GM18861 (cell line): Measurements from ENCODE around the gene PLEKHH2.
"Not testable (repeated sequence)": the region's sequence is repeated elsewhere in the genome, so short reads cannot be mapped to it uniquely, and the experiment has no call there.

ENCODE experiments used
- ATAC-seq: cut with Tn5 transposase; IDR thresholded peaks from one replicate; pipeline ENCODE4 v1.9.1; 2021; ENCODE audit not compliant: unreplicated experiment

Gene PLEKHH2

DNA sequence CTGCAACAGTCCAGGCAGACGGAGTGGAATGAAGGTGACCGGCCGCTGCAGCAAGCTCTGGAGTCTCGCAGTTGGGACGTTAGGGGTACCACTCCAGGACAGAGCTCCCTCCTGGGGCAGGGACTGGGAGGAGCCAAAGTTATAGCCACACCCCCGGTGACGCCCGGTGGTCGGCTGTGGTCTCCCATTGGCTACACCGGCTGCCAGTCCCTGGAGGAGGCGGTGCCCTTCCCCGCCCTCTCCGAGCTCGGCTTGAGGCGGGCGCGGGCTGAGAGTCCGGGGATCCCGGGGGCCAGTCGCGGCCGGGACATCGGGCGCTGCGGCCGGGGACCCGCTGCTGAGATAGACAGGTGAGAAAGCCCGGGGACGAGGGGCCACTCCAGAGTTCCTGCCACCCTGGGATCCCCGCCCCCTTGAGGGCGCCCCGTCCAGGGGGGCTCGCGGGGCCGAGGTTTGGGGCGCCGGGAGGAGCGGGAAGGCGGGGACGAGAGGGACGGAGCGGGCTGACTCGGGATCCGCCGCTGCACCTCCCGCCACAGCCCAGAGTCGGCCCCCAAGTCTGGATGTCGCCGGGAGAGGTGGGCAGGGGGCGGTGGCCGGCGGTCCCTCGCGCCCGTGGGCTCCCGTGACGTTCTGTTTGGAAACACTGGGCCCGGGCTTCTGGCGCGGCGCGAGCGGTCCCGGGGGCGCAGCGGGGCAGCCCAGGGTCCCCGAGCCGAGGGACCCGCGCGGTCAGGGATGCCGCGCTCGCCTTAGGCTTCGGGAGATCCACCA is at the start of gene PLEKHH2:
Gene PLEKHH2 (plus strand): TSS at position 231 of the 774 bp plus-strand sequence. CDS start 7,414 bp downstream, outside the sequence.
- peak; percentile 99 for ATAC-seq

DNA sequence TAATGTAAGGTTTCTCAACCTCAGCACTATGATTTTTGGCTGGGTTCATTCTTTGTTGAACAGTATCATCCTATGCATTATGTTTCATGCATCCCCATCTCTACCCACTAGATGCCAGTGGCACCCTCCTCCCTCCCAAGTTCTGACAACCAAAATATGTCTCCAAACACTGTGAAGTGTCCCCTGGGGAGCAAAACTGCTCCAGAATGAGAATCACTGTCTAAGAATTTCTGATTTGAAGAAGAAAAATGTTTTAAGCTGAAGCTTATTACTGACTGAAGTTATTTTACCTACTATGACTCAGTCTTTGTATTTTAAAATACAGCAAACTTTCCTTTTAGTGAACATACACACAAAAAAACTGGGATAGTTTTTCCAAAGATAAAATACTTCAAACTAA is 44.6 kb upstream of the PLEKHH2 start:
- no peak for ATAC-seq

GRCh38 chr2:43593254-43593653 is 43.8 kb upstream of the PLEKHH2 start:
- ATAC-seq = no peak

DNA sequence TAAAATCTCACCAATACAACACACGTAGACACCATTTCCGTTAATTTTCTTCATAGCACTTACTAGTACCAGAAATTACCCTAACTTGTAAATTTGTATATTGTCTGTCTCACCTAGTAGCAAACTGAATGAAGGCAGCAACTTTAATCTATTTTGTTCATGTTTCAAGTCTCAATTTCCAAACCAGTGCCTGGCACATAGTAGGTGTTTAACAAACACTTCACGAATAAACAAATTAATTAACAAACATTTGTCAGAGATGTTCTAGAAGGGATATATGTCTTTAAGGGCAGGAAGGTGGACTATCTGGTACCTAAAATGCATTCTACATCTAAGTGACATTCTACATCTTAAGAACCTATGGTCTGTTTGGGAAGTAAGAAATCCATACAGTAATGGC is 42.2 kb upstream of the PLEKHH2 start:
- ATAC-seq = no peak

- peak; percentile 93 for ATAC-seq
Observed at GRCh38 chr2:43595603-43596412, 41.3 kb upstream of the PLEKHH2 start, which contains the start of gene THADA. THADA (minus strand) TSS chr2:43596038; CDS start chr2:43592392, 3,646 bp downstream.

DNA sequence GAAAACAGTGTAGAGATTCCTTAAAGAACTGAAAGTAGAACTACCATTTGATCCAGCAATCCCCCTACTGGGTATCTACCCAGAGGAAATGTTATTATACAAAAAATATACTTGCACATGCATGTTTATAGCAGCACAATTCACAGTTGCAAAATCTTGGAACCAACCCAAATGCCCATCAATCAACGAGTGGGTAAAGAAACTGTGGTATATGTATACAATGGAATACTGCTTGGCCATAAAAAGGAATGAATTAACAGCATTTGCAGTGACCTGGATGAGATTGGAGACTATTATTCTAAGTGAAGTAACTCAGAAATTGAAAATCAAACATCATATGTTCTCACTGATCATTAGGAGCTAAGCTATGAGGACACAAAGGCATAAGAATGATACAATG is 36.5 kb upstream of the PLEKHH2 start:
- ATAC-seq = not testable (repeated sequence)

GRCh38 chr2:43604674-43605073 is 32.4 kb upstream of the PLEKHH2 start:
- ATAC-seq = no peak

DNA sequence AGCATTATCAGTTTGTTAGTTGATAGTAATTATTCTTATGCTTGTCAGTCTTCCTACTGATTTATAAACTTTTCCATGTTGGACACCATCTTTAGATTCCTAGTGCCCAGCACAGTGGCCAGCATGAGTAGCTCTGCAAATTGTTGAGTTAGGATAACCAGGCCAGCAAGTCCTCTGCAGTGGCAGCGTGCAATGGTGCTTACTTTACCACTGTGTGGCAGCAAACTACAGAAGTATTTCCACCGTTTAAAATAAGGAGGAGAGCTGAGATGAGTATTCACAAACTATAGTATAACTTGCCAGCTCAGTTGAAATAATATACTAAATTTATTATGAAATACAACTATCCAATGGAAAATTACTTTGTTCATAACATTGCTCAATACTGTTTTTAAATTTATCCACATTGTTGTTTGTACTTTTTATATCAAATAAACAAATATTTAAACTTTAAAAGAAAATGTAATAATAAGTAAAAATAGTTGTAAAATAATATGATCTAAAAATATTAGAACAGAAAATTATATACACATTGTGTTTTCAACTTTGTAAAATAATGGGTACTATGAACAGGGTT is 31.9 kb upstream of the PLEKHH2 start:
- no peak for ATAC-seq

DNA sequence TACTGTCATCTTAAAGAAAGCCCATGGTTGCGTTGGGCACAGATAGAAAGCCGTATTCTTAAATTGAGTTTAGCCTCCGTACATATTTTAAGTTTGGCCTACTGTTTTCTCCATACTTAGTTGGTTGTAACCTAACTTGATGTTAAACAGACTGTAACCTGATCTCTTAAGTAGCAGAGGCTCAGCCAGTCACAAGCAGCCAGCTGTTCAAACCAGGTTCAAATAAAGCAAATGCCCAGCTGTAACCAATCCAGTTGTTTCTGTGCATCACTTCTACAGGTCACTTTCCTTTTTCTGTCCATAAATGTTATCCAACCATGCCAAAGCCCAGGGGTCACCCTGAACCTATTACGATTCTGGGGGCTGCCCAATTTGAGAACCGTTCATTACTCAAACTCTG is 31.2 kb upstream of the PLEKHH2 start:
- ATAC-seq = no peak

DNA sequence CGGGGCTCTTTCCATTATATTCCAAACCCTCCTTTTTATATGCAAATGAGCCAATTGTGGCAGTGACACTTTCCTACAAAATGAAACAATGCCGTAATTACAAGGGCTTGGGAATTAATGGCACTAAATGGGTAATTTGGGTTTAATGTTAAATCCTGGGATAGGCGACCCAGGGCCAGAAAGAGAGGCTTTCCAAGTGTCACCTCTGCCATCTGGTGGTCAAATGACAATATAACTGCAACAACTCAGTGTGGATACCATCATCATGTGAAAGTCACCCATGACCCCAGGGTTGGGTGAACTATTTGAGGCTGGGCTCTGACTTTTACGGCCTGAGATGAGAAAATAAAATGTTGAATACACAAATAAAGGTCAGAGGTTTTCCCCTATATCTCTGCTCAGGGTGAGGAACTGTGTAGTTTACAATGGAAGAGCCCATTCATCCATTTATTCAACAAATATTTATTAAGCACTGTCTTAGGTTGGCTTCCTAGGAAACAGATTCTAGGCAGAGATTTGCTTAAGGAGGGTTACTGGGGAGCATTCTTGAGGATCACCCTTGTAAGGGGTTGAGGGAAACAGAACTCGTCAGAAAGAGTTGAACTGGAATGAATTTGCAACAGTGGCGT is 27.7 kb upstream of the PLEKHH2 start:
- ATAC-seq = no peak

- no peak for ATAC-seq
Observed at GRCh38 chr2:43610361-43610760, 26.7 kb upstream of the PLEKHH2 start.

- peak; percentile 56 for ATAC-seq
Observed at GRCh38 chr2:43611987-43612894, 24.8 kb upstream of the PLEKHH2 start.

GRCh38 chr2:43612944-43613343 is 24.1 kb upstream of the PLEKHH2 start:
- no peak for ATAC-seq

DNA sequence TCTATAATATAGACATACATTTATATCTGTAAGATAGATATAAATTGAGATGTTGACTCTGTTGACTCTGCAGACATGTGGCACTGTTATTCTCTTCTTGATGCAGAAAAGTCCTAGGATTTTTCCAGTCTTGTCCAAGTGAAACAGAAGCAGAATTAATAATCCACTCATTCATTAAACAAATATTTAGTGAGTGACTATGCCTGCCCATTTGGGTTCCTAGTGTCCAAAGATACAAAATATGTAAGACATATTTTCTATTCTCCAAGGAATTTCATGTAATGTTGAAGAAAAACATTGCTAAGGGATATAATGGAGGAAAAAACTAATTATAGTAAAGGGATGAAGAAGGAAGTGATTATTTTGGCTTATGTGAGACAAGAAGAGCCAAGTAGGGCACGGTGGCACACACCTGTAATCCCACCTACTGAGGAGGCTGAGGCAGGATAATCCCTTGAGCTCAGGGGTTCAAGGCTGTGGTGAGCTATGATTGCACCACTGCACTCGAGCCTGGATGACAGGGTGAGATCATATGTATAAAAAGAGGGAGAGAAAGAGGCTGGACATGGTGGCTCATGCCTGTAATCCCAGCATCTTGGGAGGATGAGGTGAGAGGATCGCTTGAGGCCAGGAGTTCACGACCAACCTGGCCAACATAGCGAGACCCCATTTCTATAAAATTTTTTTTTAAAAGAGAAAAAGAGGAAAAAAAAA is 19.9 kb upstream of the PLEKHH2 start:
- no peak for ATAC-seq

DNA sequence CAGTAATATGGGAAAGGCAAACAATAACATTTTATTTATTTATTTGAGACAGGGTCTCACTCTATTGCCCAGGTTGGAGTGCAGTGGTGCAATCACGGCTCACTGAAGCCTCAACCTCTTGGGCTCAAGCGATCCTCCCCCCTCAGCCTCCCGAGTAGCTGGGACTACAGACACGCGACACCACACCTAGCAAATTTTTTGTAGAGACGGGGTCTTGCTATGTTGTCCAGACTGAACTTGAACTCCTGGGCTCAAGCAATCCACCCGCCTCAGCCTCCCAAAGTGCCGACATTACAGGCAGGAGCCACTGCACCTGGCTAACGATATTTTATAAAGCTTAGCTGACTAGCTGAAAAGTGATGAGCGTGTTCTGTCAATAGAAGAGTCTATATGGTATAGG is 17.5 kb upstream of the PLEKHH2 start:
- no peak for ATAC-seq

DNA sequence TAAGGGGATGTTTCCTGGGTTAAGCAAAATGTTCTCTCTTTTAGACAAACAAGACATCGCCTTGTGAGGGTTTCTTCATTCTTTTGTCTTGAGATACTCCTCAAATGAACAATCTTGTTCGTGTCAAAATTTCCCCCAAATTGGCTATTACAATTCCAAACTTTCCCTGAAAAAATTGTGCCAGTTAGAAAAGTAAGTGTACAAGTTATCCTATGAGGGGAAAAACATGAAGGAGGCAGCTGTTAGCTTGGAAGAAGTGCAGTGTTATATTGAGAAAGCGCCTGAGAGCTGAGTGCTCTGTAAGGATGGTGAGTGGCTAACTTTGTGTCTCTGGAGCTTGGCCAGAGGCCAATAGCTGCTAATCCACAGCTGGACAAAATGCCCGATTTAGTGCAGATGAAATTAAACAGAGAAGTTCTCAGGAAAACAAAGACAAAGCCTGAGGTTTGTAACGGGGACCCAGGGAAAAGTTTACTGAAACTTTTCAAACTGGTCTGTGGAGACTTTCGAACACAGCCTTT is 14.1 kb upstream of the PLEKHH2 start:
- ATAC-seq = no peak

DNA sequence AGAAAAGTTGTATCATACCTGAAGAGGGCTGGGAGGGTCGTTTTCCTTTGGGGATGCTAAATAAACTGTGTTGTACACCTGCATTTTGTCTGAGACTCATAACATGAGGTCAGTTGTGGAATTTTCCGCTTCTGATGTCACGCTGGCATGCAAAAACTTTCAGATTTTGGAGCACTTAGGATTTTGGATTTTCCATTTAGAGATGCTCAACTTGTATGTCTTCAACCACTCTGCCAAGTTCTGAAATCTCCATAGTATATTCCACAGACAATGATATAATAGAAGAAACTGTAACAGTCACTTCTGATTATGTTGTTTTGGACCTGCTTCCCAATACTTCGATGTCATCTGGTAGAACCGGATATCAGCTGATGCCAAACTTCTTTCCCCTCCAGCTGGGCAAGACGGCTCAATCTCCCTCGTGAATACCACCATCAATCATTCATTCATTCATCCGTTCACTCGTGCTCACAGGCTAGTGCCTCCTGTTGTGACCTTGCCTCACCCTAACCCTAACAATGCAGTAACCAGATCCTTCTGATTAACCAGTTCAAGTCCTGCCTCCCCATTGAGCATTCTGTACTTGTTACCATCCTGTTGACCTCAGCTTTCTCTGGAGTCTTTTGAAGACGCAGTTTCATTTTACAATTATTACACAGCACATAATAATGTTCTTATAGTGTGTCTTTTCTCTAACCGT is 5.3 kb upstream of the PLEKHH2 start:
- ATAC-seq = no peak

- ATAC-seq = no peak
Observed at GRCh38 chr2:43634604-43635306, 2.3 kb upstream of the PLEKHH2 start.
